WTC11 (cell line): ENCODE results near the gene KSR2.

Source experiments
- AFF4 ChIP-seq: sonication (generic); formaldehyde crosslinking; IDR thresholded peaks from 2 replicates; pipeline ENCODE4 v1.8.1; 2023; ENCODE audit warnings: mild to moderate bottlenecking, missing genetic modification reagents, borderline replicate concordance
- CREM ChIP-seq: sonication (generic); formaldehyde crosslinking; IDR thresholded peaks from 2 replicates; pipeline ENCODE4 v1.8.1; 2022; ENCODE audit warnings: mild to moderate bottlenecking, missing genetic modification reagents, moderate library complexity
- CTCF ChIP-seq: fragments of 200-600 bp; IDR thresholded peaks from 2 replicates; pipeline ENCODE4 v1.8.0; 2022; ENCODE audit warnings: antibody characterized with exemption
- HMGXB4 ChIP-seq: sonication (generic); formaldehyde crosslinking; IDR thresholded peaks from 2 replicates; pipeline ENCODE4 v1.8.1; 2023; ENCODE audit warnings: mild to moderate bottlenecking, moderate library complexity, missing genetic modification reagents
- SP1 ChIP-seq: sonication (generic); formaldehyde crosslinking; conservative IDR thresholded peaks from 2 replicates; pipeline ENCODE4 v1.8.1; 2022; ENCODE audit warnings: missing genetic modification reagents
- ZNF138 ChIP-seq: sonication (generic); formaldehyde crosslinking; conservative IDR thresholded peaks from 2 replicates; pipeline ENCODE4 v1.8.1; 2022; ENCODE audit warnings: mild to moderate bottlenecking, moderate library complexity, missing genetic modification reagents
- ZNF232 ChIP-seq: sonication (generic); formaldehyde crosslinking; IDR thresholded peaks from 2 replicates; pipeline ENCODE4 v1.8.0; 2022; ENCODE audit warnings: mild to moderate bottlenecking, missing genetic modification reagents
- ZNF281 ChIP-seq: sonication (generic); formaldehyde crosslinking; IDR thresholded peaks from 2 replicates; pipeline ENCODE4 v1.8.0; 2023; ENCODE audit warnings: mild to moderate bottlenecking, missing genetic modification reagents
- ZNF416 ChIP-seq: fragments of 250-450 bp; sonication (Bioruptor Pico); IDR thresholded peaks from 2 replicates; pipeline ENCODE4 v1.9.0; 2021; ENCODE audit warnings: mild to moderate bottlenecking, inconsistent platforms
- TF ChIP-seq, protein P1 (sequence below): sonication (generic); formaldehyde crosslinking; IDR thresholded peaks from 2 replicates; pipeline ENCODE4 v1.8.1; 2022; ENCODE audit warnings: mild to moderate bottlenecking, moderate library complexity, missing genetic modification reagents

DNA sequence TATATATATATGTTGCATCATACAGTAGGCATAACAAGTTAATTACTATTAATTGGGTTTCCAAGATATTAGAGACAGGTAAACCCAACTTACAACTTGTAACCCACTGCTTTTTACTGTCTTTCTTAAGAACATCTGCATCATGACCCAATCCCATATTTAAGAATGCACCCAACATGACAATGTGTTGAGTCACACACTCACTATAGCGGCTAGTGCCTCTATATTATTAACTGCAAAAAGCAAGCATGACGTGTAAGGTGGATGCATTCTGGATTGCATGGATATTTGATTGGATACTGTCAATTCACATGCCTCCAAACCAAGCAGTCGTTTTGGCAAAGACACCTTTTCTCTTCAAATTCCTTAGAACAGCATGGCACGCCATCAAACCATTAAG lies 68.2 kb downstream of the KSR2 start:
- no peak for TF ChIP-seq CTCF
- TF ChIP-seq AFF4 (CRISPR knock-in tag): no peak
- no peak for TF ChIP-seq ZNF138 (CRISPR knock-in tag)
- TF ChIP-seq HMGXB4: no peak
- no peak for TF ChIP-seq CREM (CRISPR knock-in tag)
- TF ChIP-seq ZNF416: no peak
- TF ChIP-seq SP1 (CRISPR knock-in tag): no peak
- TF ChIP-seq, protein P1, sequence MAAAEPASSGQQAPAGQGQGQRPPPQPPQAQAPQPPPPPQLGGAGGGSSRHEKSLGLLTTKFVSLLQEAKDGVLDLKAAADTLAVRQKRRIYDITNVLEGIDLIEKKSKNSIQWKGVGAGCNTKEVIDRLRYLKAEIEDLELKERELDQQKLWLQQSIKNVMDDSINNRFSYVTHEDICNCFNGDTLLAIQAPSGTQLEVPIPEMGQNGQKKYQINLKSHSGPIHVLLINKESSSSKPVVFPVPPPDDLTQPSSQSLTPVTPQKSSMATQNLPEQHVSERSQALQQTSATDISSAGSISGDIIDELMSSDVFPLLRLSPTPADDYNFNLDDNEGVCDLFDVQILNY (CRISPR knock-in tag): no peak
- TF ChIP-seq ZNF232 (CRISPR knock-in tag): no peak
- TF ChIP-seq ZNF281 (CRISPR knock-in tag): no peak
